Measurements from ENCODE around the gene NAA80. TPM values are rescaled to one million over a fixed set of nuclear protein-coding genes. Genes with fewer than 3 reads are reported as not detected.
A peak's percentile ranks its signal among the peaks of the same experiment; 100 is the strongest.

Gene NAA80
- total RNA-seq, 1 donor from 2014 or later, result 38.8 TPM

- H3K4me1 ChIP-seq, result peaks cover 17 to 39% of the 10 kb centered on the region in 2 donors
- no peaks in the 10 kb centered on the region for H3K27me3 ChIP-seq
Observed at GRCh38 chr3:50271314-50271936, 27.8 kb downstream of the NAA80 start.

GRCh38 chr3:50270422-50271224, 28.6 kb downstream of the NAA80 start:
- Histone ChIP-seq H3K36me3 (peaks cover 0 to 2% of the 10 kb centered on the region in 2 donors), H3K4me1 (peaks cover 25 to 47% of the 10 kb centered on the region in 2 donors), H3K4me3 (no peak overlapping the region), H3K27me3 (no peaks in the 10 kb centered on the region), H3K9me3 (no peaks in the 10 kb centered on the region), H3K27ac (peak overlapping the region; percentile 85 to 97)
- intact Hi-C loops (cut with DNase I), result loop anchor here (5.0 kb wide), 1 partner anchor 148 kb away; no protein-coding TSS in a partner anchor
- no peak for DNase-seq (ENCODE audit: low spot score in 2 of 2)
- TF ChIP-seq, protein P1, sequence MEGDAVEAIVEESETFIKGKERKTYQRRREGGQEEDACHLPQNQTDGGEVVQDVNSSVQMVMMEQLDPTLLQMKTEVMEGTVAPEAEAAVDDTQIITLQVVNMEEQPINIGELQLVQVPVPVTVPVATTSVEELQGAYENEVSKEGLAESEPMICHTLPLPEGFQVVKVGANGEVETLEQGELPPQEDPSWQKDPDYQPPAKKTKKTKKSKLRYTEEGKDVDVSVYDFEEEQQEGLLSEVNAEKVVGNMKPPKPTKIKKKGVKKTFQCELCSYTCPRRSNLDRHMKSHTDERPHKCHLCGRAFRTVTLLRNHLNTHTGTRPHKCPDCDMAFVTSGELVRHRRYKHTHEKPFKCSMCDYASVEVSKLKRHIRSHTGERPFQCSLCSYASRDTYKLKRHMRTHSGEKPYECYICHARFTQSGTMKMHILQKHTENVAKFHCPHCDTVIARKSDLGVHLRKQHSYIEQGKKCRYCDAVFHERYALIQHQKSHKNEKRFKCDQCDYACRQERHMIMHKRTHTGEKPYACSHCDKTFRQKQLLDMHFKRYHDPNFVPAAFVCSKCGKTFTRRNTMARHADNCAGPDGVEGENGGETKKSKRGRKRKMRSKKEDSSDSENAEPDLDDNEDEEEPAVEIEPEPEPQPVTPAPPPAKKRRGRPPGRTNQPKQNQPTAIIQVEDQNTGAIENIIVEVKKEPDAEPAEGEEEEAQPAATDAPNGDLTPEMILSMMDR (IDR thresholded peaks at IDR 0.05), result no peak

More at GRCh38 chr3:50271314-50271936, 27.8 kb downstream of the NAA80 start:
- no peak overlapping the region for H3K27ac ChIP-seq
- no peak overlapping the region for H3K4me3 ChIP-seq
- H3K9me3 ChIP-seq, result no peaks in the 10 kb centered on the region
- H3K36me3 ChIP-seq, result peaks cover 0 to 10% of the 10 kb centered on the region in 2 donors
- DNase-seq (ENCODE audit: low spot score in 2 of 2), result no peak
- TF ChIP-seq, protein P1 (IDR thresholded peaks at IDR 0.05), result no peak
- intact Hi-C loops (cut with DNase I), result loop anchor here (5.0 kb wide), 1 partner anchor 149 kb away; no protein-coding TSS in a partner anchor

GRCh38 chr3:50269977-50270413, 29.2 kb downstream of the NAA80 start:
- intact Hi-C loops (cut with DNase I), result loop anchor here (5.0 kb wide), 1 partner anchor 148 kb away; no protein-coding TSS in a partner anchor
- Histone ChIP-seq H3K4me1 (peaks cover 31 to 53% of the 10 kb centered on the region in 2 donors), H3K4me3 (peak overlapping the region; percentile 49 to 70), H3K27ac (peak overlapping the region; percentile 85 to 97), H3K36me3 (no peaks in the 10 kb centered on the region), H3K9me3 (no peaks in the 10 kb centered on the region), H3K27me3 (no peaks in the 10 kb centered on the region)
- no peak for DNase-seq (ENCODE audit: low spot score in 2 of 2)
- TF ChIP-seq, protein P1 (IDR thresholded peaks at IDR 0.05), result no peak

- Histone ChIP-seq H3K27ac (peak overlapping the region; percentile 85 to 97), H3K4me3 (peak overlapping the region; percentile 49 to 70), H3K27me3 (no peaks in the 10 kb centered on the region), H3K4me1 (peaks cover 33 to 56% of the 10 kb centered on the region in 2 donors), H3K9me3 (no peaks in the 10 kb centered on the region), H3K36me3 (no peaks in the 10 kb centered on the region)
- intact Hi-C loops (cut with DNase I), result no loop called here
- no peak for DNase-seq (ENCODE audit: low spot score in 2 of 2)
- TF ChIP-seq, protein P1 (IDR thresholded peaks at IDR 0.05), result no peak
Observed at GRCh38 chr3:50269460-50269859, 29.7 kb downstream of the NAA80 start.

DNA sequence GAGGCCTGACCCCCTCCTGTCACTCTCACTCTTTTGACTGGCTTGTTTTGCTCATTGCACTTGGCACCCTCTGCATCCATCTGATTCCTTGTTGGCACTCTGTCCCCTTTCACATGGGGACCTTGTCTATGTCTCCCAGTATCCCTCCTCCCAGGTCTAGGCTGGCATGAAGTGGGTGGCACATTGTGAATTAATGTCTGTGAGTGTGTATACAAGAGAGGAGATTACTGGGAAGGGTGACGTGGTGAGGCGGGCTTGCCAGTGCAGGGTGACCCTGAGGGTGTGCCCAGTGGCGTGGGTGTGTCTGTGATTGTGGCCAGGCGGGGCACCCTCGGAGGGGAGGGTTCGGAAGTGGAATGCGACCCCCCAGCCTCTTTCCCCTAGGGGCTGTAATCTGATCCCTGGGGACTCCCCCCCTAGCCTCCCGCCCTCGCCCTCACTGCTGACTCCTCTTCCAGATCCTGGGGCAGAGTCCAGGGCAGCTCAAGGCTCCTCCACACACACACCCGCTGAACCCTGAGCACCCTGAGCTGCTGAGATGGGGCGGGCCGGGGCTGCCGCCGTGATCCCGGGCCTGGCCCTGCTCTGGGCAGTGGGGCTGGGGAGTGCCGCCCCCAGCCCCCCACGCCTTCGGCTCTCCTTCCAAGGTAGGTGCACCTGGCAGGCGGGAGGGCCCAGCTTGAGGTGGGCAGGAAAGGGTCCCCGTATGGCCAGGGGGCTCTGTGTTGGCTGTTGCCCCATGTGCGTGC, 30.3 kb downstream of the NAA80 start, which contains the start of gene SEMA3B:
SEMA3B (plus strand) TSS at position 445 of the 749 bp plus-strand sequence; CDS start at position 539, 94 bp downstream.
- Histone ChIP-seq H3K4me1 (peaks cover 33 to 61% of the 10 kb centered on the region in 2 donors), H3K9me3 (no peaks in the 10 kb centered on the region), H3K27me3 (no peaks in the 10 kb centered on the region), H3K4me3 (peak within 1 kb of the TSS; percentile 49 to 70), H3K36me3 (no peaks in the 10 kb centered on the region), H3K27ac (peak within 1 kb of the TSS; percentile 97 to 99)
- TF ChIP-seq, protein P1 (IDR thresholded peaks at IDR 0.05), result no peak
- intact Hi-C loops (cut with DNase I), result no loop called here
- peak; percentile 56 to 92 for DNase-seq (ENCODE audit: low spot score in 2 of 2)
